ENCODE results near the gene ABCC2. TPM values are rescaled to one million over a fixed set of nuclear protein-coding genes. Genes with fewer than 3 reads are reported as not detected.

ABCC2 gene
- total RNA-seq, 1 experiment from 2014 or later = 1.3 TPM

- ChIA-PET CTCF (no interaction called here), POLR2A (ENCODE audit: low non-redundant PET) (no interaction called here)
- intact Hi-C loops (cut with micrococcal nuclease; ENCODE audit: unreplicated experiment) = no loop called here
Measured at GRCh38 chr10:99765672-99766301, 16.7 kb upstream of the ABCC2 start.

GRCh38 chr10:99766302-99766681 lies 16.1 kb upstream of the ABCC2 start:
- no peak for DNase-seq (ENCODE audit: low spot score)
- ChIA-PET CTCF (no interaction called here), POLR2A (ENCODE audit: low non-redundant PET) (no interaction called here)
- Histone ChIP-seq H3K4me1 (ENCODE audit: insufficient read depth, low read length, poor library complexity, severe bottlenecking) (peaks cover 9% of the 10 kb centered on the region), H3K36me3 (ENCODE audit: insufficient read depth, low read length, poor library complexity, severe bottlenecking) (no peaks in the 10 kb centered on the region), H3K27ac (ENCODE audit: low read depth, low read length, poor library complexity, severe bottlenecking) (no peak overlapping the region), H3K9me3 (ENCODE audit: low read depth, low read length, poor library complexity, severe bottlenecking) (no peaks in the 10 kb centered on the region), H3K27me3 (replicated peaks; ENCODE audit: insufficient read depth, low read depth, low read length, poor library complexity) (no peaks in the 10 kb centered on the region), H3K4me3 (ENCODE audit: low read depth, low read length, poor library complexity, severe bottlenecking) (no peak overlapping the region)
- intact Hi-C loops (cut with micrococcal nuclease; ENCODE audit: unreplicated experiment) = no loop called here
- no TSS peak for BruUV-seq (replicated peaks)
- no peak for TF ChIP-seq CTCF (conservative IDR thresholded peaks at IDR 0.05; ENCODE audit: low read depth, low read length)
- TF ChIP-seq EZH2 (IDR thresholded peaks at IDR 0.05; ENCODE audit: borderline replicate concordance, low read depth, low read length, poor library complexity, severe bottlenecking) = no peak

More at GRCh38 chr10:99765672-99766301, 16.7 kb upstream of the ABCC2 start:
- no peak for TF ChIP-seq CTCF (conservative IDR thresholded peaks at IDR 0.05; ENCODE audit: low read depth, low read length)
- no peak for TF ChIP-seq EZH2 (IDR thresholded peaks at IDR 0.05; ENCODE audit: borderline replicate concordance, low read depth, low read length, poor library complexity, severe bottlenecking)
- no TSS peak for BruUV-seq (replicated peaks)
- no peak for DNase-seq (ENCODE audit: low spot score)
- Histone ChIP-seq H3K4me3 (ENCODE audit: low read depth, low read length, poor library complexity, severe bottlenecking) (no peak overlapping the region), H3K36me3 (ENCODE audit: insufficient read depth, low read length, poor library complexity, severe bottlenecking) (no peaks in the 10 kb centered on the region), H3K27me3 (replicated peaks; ENCODE audit: insufficient read depth, low read depth, low read length, poor library complexity) (no peaks in the 10 kb centered on the region), H3K4me1 (ENCODE audit: insufficient read depth, low read length, poor library complexity, severe bottlenecking) (peaks cover 14% of the 10 kb centered on the region), H3K27ac (ENCODE audit: low read depth, low read length, poor library complexity, severe bottlenecking) (no peak overlapping the region), H3K9me3 (ENCODE audit: low read depth, low read length, poor library complexity, severe bottlenecking) (no peaks in the 10 kb centered on the region)

DNA sequence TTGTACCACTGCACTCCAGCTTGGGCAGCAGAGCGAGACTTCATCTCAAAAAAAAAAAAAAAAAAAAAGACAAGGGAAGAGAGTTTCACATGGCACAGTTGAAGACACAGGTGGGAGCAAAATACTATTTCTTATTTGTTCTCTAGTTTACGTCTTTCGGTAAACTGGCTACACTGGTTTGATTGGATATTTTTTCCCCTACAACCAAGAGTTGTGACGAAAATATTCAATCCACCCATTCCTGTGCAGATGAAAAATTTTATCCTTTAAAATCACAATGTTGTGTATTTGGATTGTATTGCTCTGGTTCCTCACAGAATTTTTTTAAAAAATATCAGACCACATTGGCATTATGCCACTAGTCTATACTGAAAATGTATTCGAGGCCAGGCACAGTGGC lies 14.5 kb upstream of the ABCC2 start:
- no peak for TF ChIP-seq EZH2 (IDR thresholded peaks at IDR 0.05; ENCODE audit: borderline replicate concordance, low read depth, low read length, poor library complexity, severe bottlenecking)
- Histone ChIP-seq H3K27me3 (replicated peaks; ENCODE audit: insufficient read depth, low read depth, low read length, poor library complexity) (no peaks in the 10 kb centered on the region), H3K27ac (ENCODE audit: low read depth, low read length, poor library complexity, severe bottlenecking) (no peak overlapping the region), H3K4me3 (ENCODE audit: low read depth, low read length, poor library complexity, severe bottlenecking) (no peak overlapping the region), H3K36me3 (ENCODE audit: insufficient read depth, low read length, poor library complexity, severe bottlenecking) (no peaks in the 10 kb centered on the region), H3K4me1 (ENCODE audit: insufficient read depth, low read length, poor library complexity, severe bottlenecking) (peaks cover 7% of the 10 kb centered on the region), H3K9me3 (ENCODE audit: low read depth, low read length, poor library complexity, severe bottlenecking) (no peaks in the 10 kb centered on the region)
- intact Hi-C loops (cut with micrococcal nuclease; ENCODE audit: unreplicated experiment) = no loop called here
- CTCF ChIA-PET = no interaction called here
- POLR2A ChIA-PET (ENCODE audit: low non-redundant PET) = interaction anchor here (0.6 kb wide), 1 partner anchor 548 kb away, joined by 3 read pairs; no protein-coding TSS in a partner anchor
- no TSS peak for BruUV-seq (replicated peaks)
- DNase-seq (ENCODE audit: low spot score) = no peak

DNA sequence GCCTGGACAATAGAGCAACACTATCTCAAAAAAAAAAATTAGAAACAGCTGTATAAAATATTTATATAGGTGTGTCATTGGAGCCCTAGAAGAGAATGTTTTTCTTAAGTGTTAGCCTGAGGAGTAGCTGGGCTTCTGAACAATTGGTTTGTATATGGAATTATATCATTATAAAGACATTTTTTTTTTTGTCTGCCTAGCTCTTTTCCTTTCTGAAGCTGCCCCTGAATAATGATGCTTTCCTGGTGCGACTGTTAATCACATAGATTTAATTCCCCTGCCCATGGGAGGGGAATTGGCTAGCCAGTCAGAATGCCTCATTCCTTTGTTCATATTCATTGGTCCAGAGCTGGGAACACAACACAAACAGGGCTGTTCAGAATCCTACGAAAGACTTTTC lies 13.9 kb upstream of the ABCC2 start:
- intact Hi-C loops (cut with micrococcal nuclease; ENCODE audit: unreplicated experiment) = no loop called here
- no peak overlapping the region for H3K27ac ChIP-seq (ENCODE audit: low read depth, low read length, poor library complexity, severe bottlenecking)

More for the DNA sequence above, 13.9 kb upstream of the ABCC2 start:
- Histone ChIP-seq H3K4me1 (ENCODE audit: insufficient read depth, low read length, poor library complexity, severe bottlenecking) (peaks cover 7% of the 10 kb centered on the region), H3K4me3 (ENCODE audit: low read depth, low read length, poor library complexity, severe bottlenecking) (no peak overlapping the region), H3K36me3 (ENCODE audit: insufficient read depth, low read length, poor library complexity, severe bottlenecking) (no peaks in the 10 kb centered on the region), H3K27me3 (replicated peaks; ENCODE audit: insufficient read depth, low read depth, low read length, poor library complexity) (no peaks in the 10 kb centered on the region), H3K9me3 (ENCODE audit: low read depth, low read length, poor library complexity, severe bottlenecking) (no peaks in the 10 kb centered on the region)
- no TSS peak for BruUV-seq (replicated peaks)
- ChIA-PET POLR2A (ENCODE audit: low non-redundant PET) (interaction anchor here (0.6 kb wide), 1 partner anchor 548 kb away, joined by 3 read pairs; no protein-coding TSS in a partner anchor), CTCF (no interaction called here)
- TF ChIP-seq CTCF (conservative IDR thresholded peaks at IDR 0.05; ENCODE audit: low read depth, low read length) (no peak), EZH2 (IDR thresholded peaks at IDR 0.05; ENCODE audit: borderline replicate concordance, low read depth, low read length, poor library complexity, severe bottlenecking) (no peak)
- no peak for DNase-seq (ENCODE audit: low spot score)

Data from A673 (cell line).